ENCODE measurements around the gene STK10.

- TF ChIP-seq CTCF (IDR thresholded peaks at IDR 0.05; ENCODE audit: control extremely low read depth in 1 of 3, insufficient read depth in 1 of 3, low read depth in 1 of 3, low read length in 3 of 3), result no peak
- no peak for TF ChIP-seq CHD1 (IDR thresholded peaks at IDR 0.05; ENCODE audit: low read depth, low read length)
- no peak for TF ChIP-seq EZH2 (IDR thresholded peaks at IDR 0.05; ENCODE audit: low read depth, low read length, severe bottlenecking)
- no peak for TF ChIP-seq RBBP5 (IDR thresholded peaks at IDR 0.05; ENCODE audit: borderline replicate concordance, low read depth, low read length)
- TF ChIP-seq BRCA1 (IDR thresholded peaks at IDR 0.05; ENCODE audit: low read depth, low read length), result no peak
- TF ChIP-seq CEBPB (IDR thresholded peaks at IDR 0.05; ENCODE audit: low read depth, low read length), result no peak
- no peak for TF ChIP-seq POLR2A (IDR thresholded peaks at IDR 0.05; ENCODE audit: control extremely low read depth in 1 of 2, low read depth in 2 of 2, low read length in 2 of 2)
- TF ChIP-seq POLR2AphosphoS5 (IDR thresholded peaks at IDR 0.05; ENCODE audit: low read depth, low read length), result no peak
- no peak for TF ChIP-seq RAD21 (IDR thresholded peaks at IDR 0.05 in 1 of 2, conservative IDR thresholded peaks at IDR 0.05 in 1 of 2; ENCODE audit: low read depth in 2 of 2, low read length in 2 of 2)
- TF ChIP-seq RNF2 (IDR thresholded peaks at IDR 0.05; ENCODE audit: borderline replicate concordance, low read depth, low read length, missing control alignments, poor library complexity, severe bottlenecking), result no peak
- TF ChIP-seq MAFK (IDR thresholded peaks at IDR 0.05; ENCODE audit: low read depth, low read length), result no peak
- no peak for TF ChIP-seq CBX5 (IDR thresholded peaks at IDR 0.05; ENCODE audit: low read depth, low read length)
- no peak for TF ChIP-seq SP1 (IDR thresholded peaks at IDR 0.05; ENCODE audit: low read depth, low read length)
These were observed 195.2 kb downstream of the STK10 start for GRCh38 chr5:171992813-171993212.

Data from H1 (cell line).